Adrenal gland (tissue), 5 donors: ENCODE results near the gene EIPR1.

Source experiments
- CTCF ChIP-seq, 6 experiments: fragments of 450-650 bp in 4 of 6; fragments of 200-600 bp in 2 of 6; sonication (generic) in 1 of 6; IDR thresholded peaks; 1 replicate in 5 of 6; 2 replicates in 1 of 6; pipeline versions ENCODE4 v1.5.1 to v1.8.0; 2016 to 2021; ENCODE audit warnings: antibody characterized with exemption in 6 of 6, mild to moderate bottlenecking in 2 of 6, moderate library complexity in 1 of 6
- POLR2A ChIP-seq, 2 donors: fragments of 450-650 bp; IDR thresholded peaks; one replicate each; pipeline ENCODE4 v1.6.1; 2017; ENCODE audit warnings: antibody characterized with exemption in 2 of 2, mild to moderate bottlenecking in 2 of 2, moderate library complexity in 1 of 2
- donor health status: DM: no; HTN: no; CAD: no.

- TF ChIP-seq CTCF (IDR thresholded peaks at IDR 0.05) (no peak), POLR2A (IDR thresholded peaks at IDR 0.05) (no peak)
Observed at GRCh38 chr2:3388412-3388738, 10.8 kb upstream of the EIPR1 start.
